SH-SY5Y (cell line): ENCODE results near the gene MASP2.

Experiments used
- GATA2 ChIP-seq: IDR thresholded peaks from 2 replicates; pipeline ENCODE4 v1.6.1; 2011; ENCODE audit warnings: mild to moderate bottlenecking, low read depth, low read length
- GATA3 ChIP-seq: IDR thresholded peaks from 2 replicates; pipeline ENCODE4 v1.6.1; 2011; ENCODE audit warnings: low read depth, mild to moderate bottlenecking, low read length, moderate library complexity

GRCh38 chr1:11071463-11072215 lies 24.6 kb upstream of the MASP2 start:
- TF ChIP-seq GATA2, result no peak
- no peak for TF ChIP-seq GATA3
